ENCODE results near the gene BRIP1. TPM values are rescaled to one million over a fixed set of nuclear protein-coding genes. Genes with fewer than 3 reads are reported as not detected.
"Not testable (repeated sequence)": the region's sequence is repeated elsewhere in the genome, so short reads cannot be mapped to it uniquely, and the experiment has no call there.

BRIP1 gene
- total RNA-seq, 4 donors from 2014 or later = 0.80 to 2.4 (median 0.93) TPM

GRCh38 chr17:61723183-61723582 lies 140.1 kb downstream of the BRIP1 start:
- no peak overlapping the region for H3K4me3 ChIP-seq (ENCODE audit: low read depth, poor library complexity, severe bottlenecking)
- intact Hi-C loops (cut with DNase I; ENCODE audit: low total_unique reads) = no loop called here
- TF ChIP-seq POLR2A (IDR thresholded peaks at IDR 0.05) = no peak
- no peak for DNase-seq (ENCODE audit: low spot score in 2 of 2)

GRCh38 chr17:61722398-61722797 lies 140.9 kb downstream of the BRIP1 start:
- TF ChIP-seq POLR2A (IDR thresholded peaks at IDR 0.05) = no peak
- TF ChIP-seq, protein P1, sequence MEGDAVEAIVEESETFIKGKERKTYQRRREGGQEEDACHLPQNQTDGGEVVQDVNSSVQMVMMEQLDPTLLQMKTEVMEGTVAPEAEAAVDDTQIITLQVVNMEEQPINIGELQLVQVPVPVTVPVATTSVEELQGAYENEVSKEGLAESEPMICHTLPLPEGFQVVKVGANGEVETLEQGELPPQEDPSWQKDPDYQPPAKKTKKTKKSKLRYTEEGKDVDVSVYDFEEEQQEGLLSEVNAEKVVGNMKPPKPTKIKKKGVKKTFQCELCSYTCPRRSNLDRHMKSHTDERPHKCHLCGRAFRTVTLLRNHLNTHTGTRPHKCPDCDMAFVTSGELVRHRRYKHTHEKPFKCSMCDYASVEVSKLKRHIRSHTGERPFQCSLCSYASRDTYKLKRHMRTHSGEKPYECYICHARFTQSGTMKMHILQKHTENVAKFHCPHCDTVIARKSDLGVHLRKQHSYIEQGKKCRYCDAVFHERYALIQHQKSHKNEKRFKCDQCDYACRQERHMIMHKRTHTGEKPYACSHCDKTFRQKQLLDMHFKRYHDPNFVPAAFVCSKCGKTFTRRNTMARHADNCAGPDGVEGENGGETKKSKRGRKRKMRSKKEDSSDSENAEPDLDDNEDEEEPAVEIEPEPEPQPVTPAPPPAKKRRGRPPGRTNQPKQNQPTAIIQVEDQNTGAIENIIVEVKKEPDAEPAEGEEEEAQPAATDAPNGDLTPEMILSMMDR (IDR thresholded peaks at IDR 0.05) = no peak
- 96 to 97% methylated on average over 2 of the region's 2 CpGs for WGBS, 2 donors
- no peak overlapping the region for H3K4me3 ChIP-seq (ENCODE audit: low read depth, poor library complexity, severe bottlenecking)
- intact Hi-C loops (cut with DNase I; ENCODE audit: low total_unique reads) = no loop called here
- no peak for DNase-seq (ENCODE audit: low spot score in 2 of 2)

DNA sequence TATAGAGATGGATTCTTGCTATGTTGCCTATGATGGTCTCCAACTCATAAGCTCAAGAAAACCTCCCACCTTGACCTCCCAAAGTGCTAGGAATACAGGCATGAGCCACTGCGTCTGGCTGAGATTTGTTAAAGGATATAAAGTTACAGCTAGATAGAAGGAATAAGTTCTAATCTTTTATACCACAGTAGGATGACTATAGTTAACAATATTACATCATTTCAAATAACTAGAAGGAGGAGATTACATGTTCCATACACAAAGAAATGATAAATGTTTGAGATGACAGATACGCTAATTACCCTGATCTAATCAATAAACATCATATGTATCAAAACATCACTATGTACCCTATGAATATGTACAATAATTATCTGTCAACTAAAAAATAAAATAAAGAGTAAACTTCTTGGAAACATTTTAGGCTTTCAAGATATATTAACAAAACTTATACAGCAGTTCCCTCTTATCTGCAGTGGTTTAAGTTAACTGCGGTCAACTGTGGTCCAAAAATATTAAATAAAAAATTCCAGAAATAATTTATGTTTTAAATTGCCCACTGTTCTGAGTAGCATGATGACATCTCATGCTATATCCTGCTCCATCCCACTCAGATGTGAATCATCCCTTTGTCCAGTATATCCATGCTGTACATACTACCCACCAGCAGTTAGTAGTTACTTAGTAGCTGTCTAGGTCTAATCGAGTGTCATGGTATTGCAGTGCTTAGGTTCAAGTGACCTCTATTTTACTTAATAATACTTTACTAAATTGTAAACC lies 143.1 kb downstream of the BRIP1 start:
- no peak overlapping the region for H3K4me3 ChIP-seq (ENCODE audit: low read depth, poor library complexity, severe bottlenecking)
- intact Hi-C loops (cut with DNase I; ENCODE audit: low total_unique reads) = no loop called here
- TF ChIP-seq, protein P1 (IDR thresholded peaks at IDR 0.05) = no peak
- no peak for TF ChIP-seq POLR2A (IDR thresholded peaks at IDR 0.05)
- WGBS, 2 donors = 96 to 97% methylated on average over 4 of the region's 4 CpGs
- no peak for DNase-seq (ENCODE audit: low spot score in 2 of 2)

DNA sequence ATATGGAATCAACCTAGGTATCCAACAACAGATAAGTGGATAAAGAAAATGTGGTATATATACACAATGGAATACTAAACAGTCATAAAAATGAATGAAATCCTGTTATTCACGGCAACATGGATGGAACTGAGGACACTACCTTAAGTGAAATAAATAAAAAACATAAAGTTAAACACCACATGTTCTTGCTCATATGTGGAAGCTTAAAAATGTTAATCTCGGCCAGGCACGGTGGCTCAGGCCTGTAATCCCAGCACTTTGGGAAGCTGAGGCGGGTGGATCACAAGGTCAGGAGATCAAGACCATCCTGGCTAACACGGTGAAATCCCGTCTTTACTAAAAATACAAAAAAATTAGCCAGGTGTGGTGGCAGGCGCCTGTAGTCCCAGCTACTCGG lies 144.1 kb downstream of the BRIP1 start:
- WGBS, 2 donors = 96 to 99% methylated on average over 8 of the region's 8 CpGs
- DNase-seq (ENCODE audit: low spot score in 2 of 2); H3K4me3 ChIP-seq (ENCODE audit: low read depth, poor library complexity, severe bottlenecking); intact Hi-C loops (cut with DNase I; ENCODE audit: low total_unique reads): not testable (repeated sequence)

GRCh38 chr17:61718022-61718421 lies 145.3 kb downstream of the BRIP1 start:
- intact Hi-C loops (cut with DNase I; ENCODE audit: low total_unique reads) = no loop called here
- DNase-seq (ENCODE audit: low spot score in 2 of 2) = no peak
- no peak overlapping the region for H3K4me3 ChIP-seq (ENCODE audit: low read depth, poor library complexity, severe bottlenecking)
- TF ChIP-seq POLR2A (IDR thresholded peaks at IDR 0.05) = no peak
- TF ChIP-seq, protein P1 (IDR thresholded peaks at IDR 0.05) = no peak

GRCh38 chr17:61717352-61717751 lies 146.0 kb downstream of the BRIP1 start:
- intact Hi-C loops (cut with DNase I; ENCODE audit: low total_unique reads) = no loop called here
- H3K4me3 ChIP-seq (ENCODE audit: low read depth, poor library complexity, severe bottlenecking) = no peak overlapping the region
- 96 to 98% methylated on average over 4 of the region's 4 CpGs for WGBS, 2 donors
- no peak for TF ChIP-seq POLR2A (IDR thresholded peaks at IDR 0.05)
- TF ChIP-seq, protein P1 (IDR thresholded peaks at IDR 0.05) = no peak
- no peak for DNase-seq (ENCODE audit: low spot score in 2 of 2)

DNA sequence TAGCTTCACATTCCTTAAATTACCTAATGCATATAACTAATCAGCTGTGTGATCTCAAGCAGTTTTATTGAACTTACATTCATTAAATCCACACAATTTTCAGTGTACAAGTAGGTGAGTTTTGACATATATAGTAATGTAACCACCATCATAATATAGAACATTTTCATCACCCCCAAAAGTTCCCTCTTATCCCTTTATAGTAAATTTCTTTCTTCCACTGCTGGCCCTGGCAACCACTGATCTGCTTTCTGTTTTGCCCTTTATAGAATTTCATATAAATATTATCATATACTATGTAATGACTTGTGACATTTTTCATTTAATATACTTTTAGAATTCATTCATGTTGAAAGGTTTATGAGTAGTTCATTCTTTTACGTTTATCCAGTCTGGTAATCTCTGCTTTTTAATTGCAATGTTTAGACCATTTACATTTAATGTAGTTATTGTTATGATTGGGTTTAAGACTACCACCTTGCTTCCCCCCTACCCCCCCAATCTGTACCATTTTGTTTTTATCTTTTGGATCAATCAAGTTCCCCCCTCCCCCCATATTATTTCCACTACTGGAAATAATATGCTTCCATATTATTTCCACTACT lies 147.0 kb downstream of the BRIP1 start:
- TF ChIP-seq POLR2A (IDR thresholded peaks at IDR 0.05) = no peak
- TF ChIP-seq, protein P1 (IDR thresholded peaks at IDR 0.05) = no peak
- intact Hi-C loops (cut with DNase I; ENCODE audit: low total_unique reads) = no loop called here
- 100% methylated on average over 1 of the region's 1 CpG for WGBS, 2 donors

More for the DNA sequence above, 147.0 kb downstream of the BRIP1 start:
- H3K4me3 ChIP-seq (ENCODE audit: low read depth, poor library complexity, severe bottlenecking) = no peak overlapping the region
- DNase-seq (ENCODE audit: low spot score in 2 of 2) = no peak

Measured in lower leg skin (tissue), 4 donors.